ENCODE data around the gene MC1R. TPM values are rescaled to one million over a fixed set of nuclear protein-coding genes. Genes with fewer than 3 reads are reported as not detected.

The MC1R gene
- total and polyA plus RNA-seq, 2 experiments from 2014 or later = 0.74 to 4.3 TPM

GRCh38 chr16:89892055-89892630 is 26.5 kb upstream of the MC1R start:
- H3K27me3 ChIP-seq (ENCODE audit: insufficient read depth) = no peaks in the 10 kb centered on the region
- peaks cover 39% of the 10 kb centered on the region for H3K36me3 Mint-ChIP-seq (ENCODE audit: low read depth)
- H3K27ac ChIP-seq (ENCODE audit: low read depth) = no peak overlapping the region
- peaks cover 8% of the 10 kb centered on the region for H3K36me3 ChIP-seq (ENCODE audit: insufficient read depth)
- DNase-seq (ENCODE audit: low spot score) = no peak
- no peak overlapping the region for H3K4me3 ChIP-seq
- H3K9me3 Mint-ChIP-seq = no peaks in the 10 kb centered on the region
- H3K4me1 Mint-ChIP-seq = no peaks in the 10 kb centered on the region
- no peaks in the 10 kb centered on the region for H3K9me2 ChIP-seq (ENCODE audit: insufficient read depth)
- H3K4me2 ChIP-seq = no peak overlapping the region
- no peaks in the 10 kb centered on the region for H3F3A ChIP-seq (replicated peaks; ENCODE audit: low read depth)
- H2AFZ ChIP-seq = no peak overlapping the region
- peaks cover 9% of the 10 kb centered on the region for H3K27me3 Mint-ChIP-seq (ENCODE audit: insufficient read depth, low read depth, poor library complexity)
- no peak overlapping the region for H3K4me3 Mint-ChIP-seq
- peak; percentile 68 for ATAC-seq
- TF ChIP-seq CTCF (conservative IDR thresholded peaks at IDR 0.05; ENCODE audit: low read depth in 2 of 2) (0 out of 4 replicates have a peak, but pooled peaks of 1 of the 2 experiments have one; percentile 3), JUNB (IDR thresholded peaks at IDR 0.05; ENCODE audit: unreplicated experiment) (no peak)
- no peaks in the 10 kb centered on the region; the same call in 1 of the 2 replicates for H4K20me1 ChIP-seq (replicated peaks; ENCODE audit: insufficient read depth)
- H3K4me1 ChIP-seq (ENCODE audit: insufficient read depth) = no peaks in the 10 kb centered on the region
- H3K79me2 ChIP-seq (replicated peaks; ENCODE audit: insufficient read depth) = no peaks in the 10 kb centered on the region
- no peak overlapping the region for H3K27ac Mint-ChIP-seq

- no peaks in the 10 kb centered on the region; the same call in 1 of the 2 replicates for H4K20me1 ChIP-seq (replicated peaks; ENCODE audit: insufficient read depth)
- ATAC-seq = no peak
- TF ChIP-seq STAT1 (IDR thresholded peaks at IDR 0.05; ENCODE audit: unreplicated experiment) (no peak), JUNB (IDR thresholded peaks at IDR 0.05; ENCODE audit: unreplicated experiment) (no peak), EZH2phosphoT487 (IDR thresholded peaks at IDR 0.05; ENCODE audit: unreplicated experiment) (no peak), REST (IDR thresholded peaks at IDR 0.05; ENCODE audit: unreplicated experiment) (no peak), EZH2 (IDR thresholded peaks at IDR 0.05; ENCODE audit: low read depth, unreplicated experiment) (no peak), ZNF462 (CRISPR knock-in tag; IDR thresholded peaks at IDR 0.05) (no peak), ETS1 (IDR thresholded peaks at IDR 0.05) (no peak)
Observed at GRCh38 chr16:89892635-89893034, 26.0 kb upstream of the MC1R start.

More at GRCh38 chr16:89892635-89893034, 26.0 kb upstream of the MC1R start:
- no peaks in the 10 kb centered on the region for H3K79me2 ChIP-seq (replicated peaks; ENCODE audit: insufficient read depth)
- no peak overlapping the region for H3K27ac Mint-ChIP-seq
- no peaks in the 10 kb centered on the region for H3K4me1 Mint-ChIP-seq
- DNase-seq (ENCODE audit: low spot score) = no peak
- no peaks in the 10 kb centered on the region for H3K9me3 Mint-ChIP-seq
- no peak overlapping the region for H2AFZ ChIP-seq
- H3K4me3 Mint-ChIP-seq = no peak overlapping the region
- peaks cover 8% of the 10 kb centered on the region for H3K27me3 Mint-ChIP-seq (ENCODE audit: insufficient read depth, low read depth, poor library complexity)
- H3K27ac ChIP-seq (ENCODE audit: low read depth) = no peak overlapping the region
- no peaks in the 10 kb centered on the region for H3K27me3 ChIP-seq (ENCODE audit: insufficient read depth)
- no peak overlapping the region for H3K4me3 ChIP-seq
- peaks cover 39% of the 10 kb centered on the region for H3K36me3 Mint-ChIP-seq (ENCODE audit: low read depth)
- no peak overlapping the region for H3K4me2 ChIP-seq
- no peaks in the 10 kb centered on the region for H3K9me2 ChIP-seq (ENCODE audit: insufficient read depth)
- no peaks in the 10 kb centered on the region for H3K4me1 ChIP-seq (ENCODE audit: insufficient read depth)
- H3F3A ChIP-seq (replicated peaks; ENCODE audit: low read depth) = no peaks in the 10 kb centered on the region
- H3K36me3 ChIP-seq (ENCODE audit: insufficient read depth) = peaks cover 4% of the 10 kb centered on the region

Measured in GM23338 (cell line).